Esophagus mucosa (tissue), 1 donor: ENCODE data around the gene PAGE4. TPM values are rescaled to one million over a fixed set of nuclear protein-coding genes. Genes with fewer than 3 reads are reported as not detected.

ENCODE experiments used
- ATAC-seq: fragments of 200-7000 bp; cut with Tn5 transposase; one replicate; pipeline ENCODE4 v1.9.1; 2020
- total RNA-seq: library from RNA; stranded (reverse); gene quantifications from one replicate; pipeline ENCODE4 v1.2.4, GENCODE V29; 2023
- donor health status: DM: yes; HTN: yes; CAD: no.

The PAGE4 gene, protein sequence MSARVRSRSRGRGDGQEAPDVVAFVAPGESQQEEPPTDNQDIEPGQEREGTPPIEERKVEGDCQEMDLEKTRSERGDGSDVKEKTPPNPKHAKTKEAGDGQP
- not detected for total RNA-seq

DNA sequence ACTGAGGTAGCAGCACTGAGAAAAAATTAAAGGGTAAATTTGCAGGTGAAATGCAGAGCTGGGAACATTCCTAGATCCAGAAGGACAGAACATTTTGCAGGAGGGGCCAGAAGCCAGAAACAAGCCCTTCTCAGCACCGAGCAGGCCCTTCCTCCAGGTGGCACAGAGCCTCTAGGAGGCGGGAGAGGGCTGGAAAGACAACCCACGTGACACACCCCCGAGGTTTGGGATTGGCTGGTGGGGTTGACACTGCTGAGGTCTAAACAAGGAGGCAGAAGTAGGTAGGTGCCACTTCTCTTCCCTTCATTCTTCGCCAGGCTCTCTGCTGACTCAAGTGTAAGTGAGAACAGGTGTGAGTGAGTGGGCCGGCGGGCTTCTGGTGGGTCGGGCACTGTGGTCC, at the start of gene PAGE4:
TSS of gene PAGE4 (plus strand) at position 288 of the 400 bp plus-strand sequence. CDS start 1,126 bp downstream, outside the sequence.
- no peak for ATAC-seq

DNA sequence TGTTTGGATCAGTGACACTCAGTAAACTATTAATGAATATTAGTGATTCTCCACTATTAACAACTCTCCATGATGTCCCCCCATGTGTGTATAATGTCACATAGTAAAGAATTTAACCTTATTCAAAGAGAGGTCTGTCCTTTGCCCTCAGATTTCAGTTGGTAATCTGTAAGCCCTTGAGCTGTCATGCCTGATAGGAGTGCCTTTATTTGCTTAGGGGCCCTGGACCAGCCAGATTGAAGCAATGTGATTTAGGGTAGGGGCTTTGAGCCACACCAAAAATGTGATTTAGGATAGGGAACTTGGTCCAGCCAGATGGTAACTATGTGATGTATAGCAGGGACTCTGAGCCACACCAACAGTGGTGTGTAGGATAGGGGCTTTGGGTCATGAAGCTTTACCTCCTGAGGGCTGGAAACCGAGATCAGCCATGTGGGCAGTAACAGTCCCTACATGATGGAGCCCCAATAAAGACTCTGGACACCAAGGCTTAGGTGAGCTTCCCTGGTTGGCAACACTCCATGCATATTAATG, 44.3 kb upstream of the PAGE4 start:
- no peak for ATAC-seq

DNA sequence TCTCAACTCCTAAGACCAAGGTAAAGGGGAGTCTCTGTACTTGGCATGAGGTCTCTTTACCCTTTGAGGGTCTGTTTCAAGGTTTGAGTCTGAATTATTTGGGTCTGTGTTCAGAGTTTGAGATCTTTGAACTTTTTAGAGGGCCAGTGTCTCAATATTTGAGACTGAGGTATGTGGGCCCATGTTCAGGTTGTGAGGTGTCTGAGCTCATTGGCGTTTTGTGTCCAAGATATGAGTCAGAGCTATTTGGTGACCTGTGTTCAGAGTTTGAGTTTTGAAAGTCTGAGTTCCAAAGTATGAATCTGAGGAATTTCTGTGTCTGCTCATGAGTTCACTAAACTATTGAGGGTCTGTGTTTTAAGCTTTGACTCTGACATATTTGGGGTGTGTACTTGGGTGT, 36.7 kb upstream of the PAGE4 start:
- no peak for ATAC-seq

GRCh38 chrX:49793686-49794085, 35.4 kb upstream of the PAGE4 start:
- ATAC-seq, result no peak

- ATAC-seq, result no peak
Observed at GRCh38 chrX:49799828-49800227, 29.3 kb upstream of the PAGE4 start.

DNA sequence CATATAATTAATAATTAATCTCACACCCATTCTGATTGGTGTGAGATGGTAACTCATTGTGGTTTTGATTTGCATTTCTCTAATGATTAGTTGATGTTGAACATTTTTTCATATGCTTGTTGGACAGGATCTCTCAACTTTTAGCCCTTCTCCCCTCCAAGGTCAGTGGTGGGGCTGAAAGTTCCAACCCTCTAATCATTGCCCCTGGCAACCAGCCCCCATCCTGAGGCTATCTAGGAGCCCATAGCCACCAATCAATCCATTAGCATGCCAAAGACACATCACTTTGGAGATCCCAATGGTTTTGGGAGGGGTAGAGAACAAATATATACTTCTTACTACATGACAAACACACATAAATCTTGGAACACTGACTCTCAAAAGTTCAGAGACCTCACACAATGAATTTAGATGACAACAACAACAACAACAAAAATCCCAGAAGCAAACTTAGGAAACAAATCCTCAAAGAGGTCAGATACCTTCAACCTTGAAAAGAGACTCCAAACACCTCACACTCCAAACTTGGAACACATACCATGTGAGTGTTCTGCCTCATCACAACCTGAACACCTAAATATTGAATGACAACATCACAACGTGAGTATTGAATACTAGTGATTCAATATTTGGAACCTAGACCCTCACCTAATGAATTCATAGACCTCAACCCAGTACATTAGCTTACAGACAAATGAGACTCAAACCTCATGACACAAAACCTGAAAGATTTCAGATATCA, 19.0 kb upstream of the PAGE4 start:
- ATAC-seq, result no peak

DNA sequence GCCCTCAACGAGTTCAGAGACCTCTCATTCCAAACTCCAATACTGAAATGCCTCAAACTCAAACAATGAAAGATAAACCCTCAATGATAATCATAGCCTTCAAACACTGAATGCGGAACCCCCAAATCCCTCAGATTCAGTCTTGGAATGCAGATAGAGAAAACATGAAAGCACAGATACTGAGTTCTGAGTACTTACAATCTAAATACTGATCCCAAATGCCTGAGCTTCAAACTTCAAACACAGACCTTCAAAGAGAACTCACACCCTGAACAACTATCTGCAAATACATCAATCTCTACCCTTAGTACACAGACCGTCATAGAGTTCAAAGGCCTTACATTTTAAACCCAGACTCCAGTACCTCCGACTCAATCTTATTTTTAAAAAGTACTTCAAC, 16.9 kb upstream of the PAGE4 start:
- ATAC-seq, result no peak

GRCh38 chrX:49816435-49816834, 12.7 kb upstream of the PAGE4 start:
- ATAC-seq, result no peak

DNA sequence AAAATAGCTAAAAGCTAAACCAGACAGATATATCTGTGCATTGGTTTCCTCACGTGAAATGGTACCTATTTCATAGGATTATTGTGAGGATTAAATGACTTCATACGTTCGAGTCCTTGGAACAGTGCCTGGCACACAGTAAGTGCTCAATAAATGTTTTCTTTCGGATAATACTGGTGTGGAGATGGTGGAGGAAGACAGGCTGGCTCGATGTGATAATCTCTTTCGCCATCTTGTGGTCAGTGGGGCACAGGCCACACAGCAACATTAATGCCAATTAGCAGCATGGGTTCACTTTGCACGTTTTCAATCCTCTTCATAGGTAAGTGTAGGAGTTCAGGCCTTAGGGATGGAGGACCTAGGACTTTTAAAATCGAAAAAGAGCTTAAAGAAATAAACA, 9.3 kb downstream of the PAGE4 start:
- peak; percentile 44 for ATAC-seq

DNA sequence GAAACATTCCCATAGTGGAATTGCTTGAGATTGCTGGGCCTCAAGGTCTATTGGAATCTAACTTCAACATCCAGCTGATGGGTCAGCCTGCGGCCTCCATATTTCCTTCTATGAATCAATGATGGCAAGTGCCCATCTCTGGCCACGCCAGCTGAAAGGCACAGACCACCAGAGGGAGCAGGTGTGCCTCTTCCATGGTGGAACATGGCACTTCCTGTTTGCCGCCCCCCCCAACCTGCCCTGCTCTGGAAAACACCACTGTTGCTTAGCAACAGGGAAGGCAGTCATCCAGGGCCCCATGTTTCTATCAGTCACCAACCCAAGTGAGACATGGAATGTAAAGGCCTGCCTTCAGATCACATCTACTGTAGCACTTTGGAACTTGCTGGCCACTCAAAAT, 11.6 kb downstream of the PAGE4 start:
- ATAC-seq, result peak; percentile 31

GRCh38 chrX:49842621-49843020, 13.5 kb downstream of the PAGE4 start:
- no peak for ATAC-seq

DNA sequence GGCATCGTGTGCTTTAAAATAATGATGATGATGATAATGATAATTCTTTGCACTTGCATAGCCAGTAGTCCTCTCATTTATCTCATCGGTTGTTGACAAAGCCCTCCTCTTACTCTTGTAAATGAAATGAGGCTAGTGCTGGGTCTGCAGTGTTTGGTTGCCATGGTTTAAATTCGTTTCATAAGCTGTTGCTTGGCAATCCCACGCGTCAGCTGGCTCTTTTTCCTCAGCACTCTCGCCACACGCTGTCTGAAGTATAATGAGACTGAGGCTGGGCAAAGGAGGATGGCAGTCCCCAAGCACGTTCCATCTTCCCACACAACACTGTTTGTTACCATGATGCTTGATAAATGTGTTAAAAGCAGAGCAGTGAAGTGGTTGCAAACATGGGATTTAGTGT, 15.5 kb downstream of the PAGE4 start:
- ATAC-seq, result no peak

DNA sequence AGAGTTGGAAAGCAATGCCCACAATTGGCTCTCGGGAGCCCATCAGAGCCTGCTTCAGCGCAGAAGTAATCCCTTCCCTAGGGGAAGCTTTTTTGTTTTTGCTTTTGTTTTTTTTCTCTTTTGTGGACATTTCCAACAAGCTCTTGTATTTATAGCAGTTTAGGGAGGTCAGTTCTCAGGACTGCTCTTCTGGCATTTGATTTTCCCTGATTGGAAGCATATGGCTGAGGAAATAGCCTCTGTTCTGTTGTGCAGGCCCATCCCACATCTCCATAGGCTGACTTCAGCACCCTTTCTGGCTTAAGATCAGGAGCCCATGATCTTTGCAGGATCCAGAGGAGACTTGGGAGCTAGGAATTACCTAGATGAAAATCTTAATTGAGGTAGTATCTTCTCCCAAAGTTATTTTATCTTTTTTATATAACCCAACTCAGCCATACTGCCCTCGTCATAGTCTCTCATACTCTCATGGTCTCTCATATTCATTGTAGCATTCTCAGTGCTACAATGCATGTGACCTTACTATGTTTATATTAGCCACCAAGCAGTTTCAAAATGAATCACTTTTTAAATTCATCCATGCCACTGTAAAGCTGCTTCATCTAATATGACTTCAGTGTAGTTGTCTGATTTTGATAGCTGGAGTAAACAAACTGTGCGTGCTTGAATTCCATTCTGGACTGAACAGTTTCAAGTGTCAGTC, 16.7 kb downstream of the PAGE4 start:
- ATAC-seq, result no peak

GRCh38 chrX:49846522-49846921, 17.4 kb downstream of the PAGE4 start:
- no peak for ATAC-seq

DNA sequence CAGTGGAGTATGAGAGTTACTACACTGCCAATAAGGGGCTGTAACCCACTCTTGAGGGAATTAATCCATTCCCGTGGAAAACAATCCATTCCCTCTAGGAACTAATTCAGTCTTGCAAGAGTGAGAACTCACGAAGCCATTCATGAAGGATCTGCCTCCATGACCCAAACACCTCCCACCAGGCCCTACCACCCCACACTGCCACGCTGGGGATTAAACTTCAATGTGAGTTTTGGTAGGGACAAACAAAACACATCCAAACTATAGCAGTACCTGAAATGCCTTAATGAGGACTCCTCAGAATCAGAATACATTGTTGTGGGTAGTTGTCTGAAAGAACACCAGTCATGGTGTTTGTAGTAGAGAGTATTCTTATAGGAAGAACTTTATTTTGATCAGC, 19.2 kb downstream of the PAGE4 start:
- ATAC-seq, result no peak

- no peak for ATAC-seq
Observed at GRCh38 chrX:49850028-49850427, 20.9 kb downstream of the PAGE4 start.

GRCh38 chrX:49853661-49854060, 24.6 kb downstream of the PAGE4 start:
- no peak for ATAC-seq

- no peak for ATAC-seq
Observed at GRCh38 chrX:49856819-49857218, 27.7 kb downstream of the PAGE4 start.

DNA sequence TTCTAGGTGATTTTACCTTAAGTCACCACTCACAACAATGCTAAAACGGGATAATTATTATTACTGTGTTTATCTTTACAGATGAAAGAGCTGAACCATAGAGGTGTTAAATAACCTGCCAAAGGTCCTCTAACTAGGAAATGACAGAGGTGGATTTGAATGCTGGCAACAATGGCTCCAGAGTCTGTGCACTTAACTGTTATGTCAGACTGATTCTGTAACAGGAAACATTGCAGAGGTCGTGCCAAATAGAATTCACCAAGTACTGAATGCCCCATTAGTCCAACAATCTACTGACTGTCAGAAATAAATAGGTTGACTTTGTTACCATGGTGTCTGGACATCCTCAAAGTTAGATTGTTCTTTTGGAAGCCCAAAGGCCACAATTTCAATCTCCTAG, 29.2 kb downstream of the PAGE4 start:
- ATAC-seq, result no peak

DNA sequence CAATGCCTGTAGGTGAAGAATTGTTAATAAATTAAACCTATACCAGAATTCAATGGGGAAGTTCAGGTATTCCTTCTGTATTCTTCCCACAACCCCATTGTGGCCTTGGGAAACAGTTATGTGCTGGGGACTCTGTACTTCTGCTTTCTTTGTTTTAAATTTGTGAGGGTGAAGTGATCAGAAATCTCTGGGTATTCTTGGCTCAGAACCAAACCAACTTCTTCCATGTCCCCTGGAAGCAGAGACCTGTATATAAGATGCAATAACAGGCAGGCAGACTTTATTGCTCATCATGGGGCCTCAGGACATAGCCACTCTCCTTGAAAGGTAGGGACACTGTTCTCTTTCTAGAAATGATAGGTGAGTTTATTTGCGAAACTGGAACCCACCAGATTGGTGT, 30.4 kb downstream of the PAGE4 start:
- ATAC-seq, result no peak

- ATAC-seq, result no peak
Observed at GRCh38 chrX:49860867-49861535, 31.9 kb downstream of the PAGE4 start.

- no peak for ATAC-seq
Observed at GRCh38 chrX:49862093-49862492, 33.0 kb downstream of the PAGE4 start.

GRCh38 chrX:49868739-49869138, 39.6 kb downstream of the PAGE4 start:
- no peak for ATAC-seq
